Naive B cell (primary cell): ENCODE measurements around the gene IRX1. TPM values are rescaled to one million over a fixed set of nuclear protein-coding genes. Genes with fewer than 3 reads are reported as not detected.

Source experiments
- ATAC-seq, 2 donors: fragments of 150-1000 bp; cut with Tn5 transposase; 2 replicates each; pipeline ENCODE4 v1.10.0; 2021; ENCODE audit warnings: low read depth in 2 of 2, mild to moderate bottlenecking in 2 of 2, moderate library complexity in 2 of 2
- DNase-seq: peaks from one replicate; pipeline ENCODE4 v3.0.0; 2022
- H3K27ac Mint-ChIP-seq, 6 donors: one replicate each; pipeline ENCODE4 v1.8.0; 2020 to 2022; ENCODE audit warnings: mild to moderate bottlenecking in 6 of 6, mixed read lengths in 6 of 6, moderate library complexity in 5 of 6, inconsistent platforms in 2 of 6
- H3K27me3 Mint-ChIP-seq, 3 donors: one replicate each; pipeline ENCODE4 v1.8.0; 2021 to 2022; ENCODE audit warnings: mixed read lengths in 3 of 3, mild to moderate bottlenecking in 1 of 3
- H3K36me3 Mint-ChIP-seq, 2 donors: one replicate each; pipeline ENCODE4 v1.8.0; 2020 to 2022; ENCODE audit warnings: mixed read lengths in 2 of 2, inconsistent platforms in 1 of 2, mild to moderate bottlenecking in 1 of 2
- H3K4me1 Mint-ChIP-seq, 3 donors: one replicate each; pipeline ENCODE4 v1.8.0; 2020 to 2022; ENCODE audit warnings: mixed read lengths in 3 of 3, inconsistent platforms in 1 of 3, mild to moderate bottlenecking in 1 of 3, moderate library complexity in 1 of 3
- H3K4me3 Mint-ChIP-seq, 8 donors: one replicate each; pipeline ENCODE4 v1.8.0; 2020 to 2022; ENCODE audit warnings: mild to moderate bottlenecking in 8 of 8, mixed read lengths in 8 of 8, moderate library complexity in 8 of 8, inconsistent platforms in 2 of 8
- H3K9me3 Mint-ChIP-seq, 7 donors: one replicate each; pipeline ENCODE4 v1.8.0; 2020 to 2022; ENCODE audit warnings: mixed read lengths in 7 of 7, mild to moderate bottlenecking in 5 of 7, inconsistent platforms in 2 of 7, moderate library complexity in 1 of 7
- polyA plus RNA-seq, 6 donors: library from polyadenylated mRNA; unstranded; fragments of 300-500 nt; fragmentation: Illumina TruSeq; gene quantifications; one replicate each; pipeline ENCODE4 v1.2.3, GENCODE V29; 2021; ENCODE audit warnings: low read depth in 6 of 6

Gene IRX1
- polyA plus RNA-seq = not detected

- H3K9me3 Mint-ChIP-seq = peaks cover 0 to 10% (median 0%) of the 10 kb centered on the region in 7 donors
- ATAC-seq (no peak), DNase-seq (no peak)
- peaks cover 5 to 7% (median 7%) of the 10 kb centered on the region in 3 donors for H3K4me1 Mint-ChIP-seq
- H3K36me3 Mint-ChIP-seq = peaks cover 0 to 10% of the 10 kb centered on the region in 2 donors
- peaks cover 30 to 71% (median 43%) of the 10 kb centered on the region in 3 donors for H3K27me3 Mint-ChIP-seq
- H3K4me3 Mint-ChIP-seq = peak within 1 kb of the TSS in 2 of 8 donors; percentile 35 to 53
- no peak within 1 kb of the TSS for H3K27ac Mint-ChIP-seq
These were observed at the start of gene IRX1 for GRCh38 chr5:3595006-3595961. Gene IRX1, plus strand, starts transcription at chr5:3595832. Its CDS starts 274 bp downstream, at chr5:3596106.

GRCh38 chr5:3546028-3546427, 49.6 kb upstream of the IRX1 start:
- Mint-ChIP-seq H3K27ac (no peak overlapping the region), H3K4me1 (no peaks in the 10 kb centered on the region)
- DNase-seq = no peak

DNA sequence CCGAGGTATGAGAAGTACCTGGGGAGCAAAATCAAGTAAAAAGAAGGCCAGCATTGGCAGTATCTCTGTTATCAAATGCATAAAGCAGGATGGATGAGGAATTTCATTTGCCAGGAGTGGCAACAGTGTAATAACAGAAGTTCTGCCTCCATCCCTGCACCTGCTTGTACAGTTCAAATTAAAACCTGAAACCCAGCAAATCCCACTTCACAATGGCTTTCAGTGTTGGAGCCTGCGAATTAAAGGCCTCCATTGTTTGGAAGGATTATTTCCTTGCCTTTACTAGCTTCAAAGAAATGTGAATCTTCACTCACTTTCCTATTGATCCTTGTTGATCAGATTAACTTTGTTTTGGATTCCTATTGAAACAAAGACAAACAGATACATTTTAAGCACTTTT, 31.5 kb upstream of the IRX1 start:
- H3K4me3 Mint-ChIP-seq = no peak overlapping the region
- H3K9me3 Mint-ChIP-seq = peaks cover 4 to 38% (median 15%) of the 10 kb centered on the region in 7 donors
- DNase-seq (no peak), ATAC-seq (no peak)
- no peak overlapping the region for H3K27ac Mint-ChIP-seq
- H3K4me1 Mint-ChIP-seq = no peaks in the 10 kb centered on the region
- H3K36me3 Mint-ChIP-seq = no peaks in the 10 kb centered on the region
- H3K27me3 Mint-ChIP-seq = peaks cover 0 to 5% (median 0%) of the 10 kb centered on the region in 3 donors

More at GRCh38 chr5:3546028-3546427, 49.6 kb upstream of the IRX1 start:
- H3K36me3 Mint-ChIP-seq = no peaks in the 10 kb centered on the region
- no peak overlapping the region for H3K4me3 Mint-ChIP-seq
- no peaks in the 10 kb centered on the region for H3K27me3 Mint-ChIP-seq
- H3K9me3 Mint-ChIP-seq = peaks cover 0 to 20% (median 2%) of the 10 kb centered on the region in 7 donors
- ATAC-seq = no peak

DNA sequence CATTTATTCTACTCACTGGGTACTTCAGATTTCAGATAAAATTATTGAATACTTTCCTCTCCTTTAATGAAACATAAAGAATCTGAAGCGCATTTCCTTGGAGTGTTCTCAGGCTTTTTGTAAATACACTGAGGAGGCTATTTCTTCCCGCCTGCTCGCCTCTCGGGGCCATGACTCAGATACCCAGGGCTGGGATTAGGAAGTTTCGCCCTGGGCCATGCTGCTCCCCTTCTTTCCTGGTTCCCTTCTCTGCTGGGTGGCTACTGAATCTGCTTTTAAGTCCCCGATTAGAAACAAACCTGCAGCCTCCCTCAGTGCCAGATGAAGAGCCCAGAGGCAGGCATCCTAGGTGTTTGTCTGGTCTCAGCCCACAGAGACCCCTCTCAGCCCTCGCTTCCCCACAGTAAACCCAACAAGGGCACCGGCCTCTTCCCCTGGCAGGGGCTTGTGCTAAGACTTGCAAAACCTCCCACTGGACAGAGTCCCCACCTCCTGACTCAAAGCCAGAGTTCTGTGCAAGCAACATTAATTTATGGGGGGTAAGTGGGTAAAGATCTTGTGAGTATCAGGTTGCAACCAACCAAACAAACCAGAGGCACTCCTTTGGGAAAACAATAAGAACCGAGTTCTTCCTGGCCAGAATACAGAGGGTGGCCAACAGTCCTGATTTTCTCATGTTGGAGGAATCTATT, 30.7 kb upstream of the IRX1 start:
- DNase-seq (no peak), ATAC-seq (no peak)
- H3K4me3 Mint-ChIP-seq = no peak overlapping the region
- H3K27me3 Mint-ChIP-seq = peaks cover 0 to 10% (median 4%) of the 10 kb centered on the region in 3 donors
- no peaks in the 10 kb centered on the region for H3K36me3 Mint-ChIP-seq
- H3K4me1 Mint-ChIP-seq = no peaks in the 10 kb centered on the region
- no peak overlapping the region for H3K27ac Mint-ChIP-seq
- peaks cover 4 to 31% (median 15%) of the 10 kb centered on the region in 7 donors for H3K9me3 Mint-ChIP-seq

GRCh38 chr5:3584724-3585531, 10.7 kb upstream of the IRX1 start:
- no peak for DNase-seq
- H3K36me3 Mint-ChIP-seq = peaks cover 0 to 16% of the 10 kb centered on the region in 2 donors
- H3K27ac Mint-ChIP-seq = no peak overlapping the region
- H3K4me3 Mint-ChIP-seq = no peak overlapping the region
- peaks cover 2 to 21% (median 5%) of the 10 kb centered on the region in 7 donors for H3K9me3 Mint-ChIP-seq
- no peak for ATAC-seq
- H3K27me3 Mint-ChIP-seq = peaks cover 43 to 47% (median 45%) of the 10 kb centered on the region in 3 donors
- peaks cover 0 to 1% (median 0%) of the 10 kb centered on the region in 3 donors for H3K4me1 Mint-ChIP-seq

- H3K4me3 Mint-ChIP-seq = peak overlapping the region in 1 of 8 donors; percentile 42
- no peak for ATAC-seq
- H3K9me3 Mint-ChIP-seq = peaks cover 0 to 14% (median 5%) of the 10 kb centered on the region in 7 donors
- peaks cover 37 to 77% (median 43%) of the 10 kb centered on the region in 3 donors for H3K27me3 Mint-ChIP-seq
- H3K27ac Mint-ChIP-seq = no peak overlapping the region
- H3K36me3 Mint-ChIP-seq = peaks cover 0 to 16% of the 10 kb centered on the region in 2 donors
- DNase-seq = no peak
- H3K4me1 Mint-ChIP-seq = peaks cover 7 to 8% (median 7%) of the 10 kb centered on the region in 3 donors
These were observed 5.3 kb upstream of the IRX1 start for GRCh38 chr5:3590161-3590966.

DNA sequence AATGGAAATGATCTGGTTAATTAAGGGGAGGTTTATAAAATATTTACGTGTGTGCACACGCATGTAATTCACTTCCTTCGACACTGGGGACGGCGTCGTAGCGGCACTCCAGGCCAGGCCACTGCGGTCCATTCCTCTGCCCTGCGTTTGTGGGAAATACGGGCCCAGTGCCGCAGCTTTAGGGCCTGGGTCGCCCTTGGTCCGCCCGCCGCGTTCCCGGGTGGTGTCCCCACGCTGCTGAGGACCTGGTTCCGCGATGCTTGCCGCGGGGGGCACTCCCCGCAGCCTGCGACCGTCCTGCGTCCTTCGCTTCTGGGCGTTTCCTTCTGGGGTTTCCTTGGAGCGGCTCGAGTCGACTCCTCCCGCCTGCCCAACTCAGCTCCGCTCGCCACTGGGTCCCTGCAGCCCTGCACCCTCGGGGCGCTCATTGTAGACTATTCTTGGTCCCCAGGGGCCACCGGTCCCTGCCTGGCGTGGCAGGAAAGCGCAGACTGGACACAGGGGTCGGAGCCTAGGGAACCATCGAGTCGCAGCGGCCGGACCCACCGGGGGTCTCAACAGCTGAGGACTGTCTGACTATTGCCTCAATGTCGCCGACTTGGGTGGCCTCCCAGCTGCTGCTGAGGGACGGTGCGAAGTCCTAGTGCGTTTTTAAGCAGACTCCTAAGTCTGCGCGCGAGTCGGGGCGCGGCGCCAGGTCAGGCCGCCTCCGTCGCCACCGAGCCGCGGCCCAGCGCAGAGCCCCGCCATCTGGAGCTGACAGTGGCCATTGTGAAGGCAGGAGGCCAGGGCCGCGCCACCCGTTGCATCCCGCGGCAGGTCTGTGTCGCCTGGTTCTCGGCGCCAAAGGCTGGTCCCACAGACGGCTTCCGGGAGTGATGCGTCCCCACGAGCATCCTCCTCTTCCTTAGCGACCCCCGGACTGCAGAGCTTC, 4.4 kb upstream of the IRX1 start:
- no peak for DNase-seq
- peaks cover 33 to 77% (median 38%) of the 10 kb centered on the region in 3 donors for H3K27me3 Mint-ChIP-seq
- no peak overlapping the region for H3K4me3 Mint-ChIP-seq

DNA sequence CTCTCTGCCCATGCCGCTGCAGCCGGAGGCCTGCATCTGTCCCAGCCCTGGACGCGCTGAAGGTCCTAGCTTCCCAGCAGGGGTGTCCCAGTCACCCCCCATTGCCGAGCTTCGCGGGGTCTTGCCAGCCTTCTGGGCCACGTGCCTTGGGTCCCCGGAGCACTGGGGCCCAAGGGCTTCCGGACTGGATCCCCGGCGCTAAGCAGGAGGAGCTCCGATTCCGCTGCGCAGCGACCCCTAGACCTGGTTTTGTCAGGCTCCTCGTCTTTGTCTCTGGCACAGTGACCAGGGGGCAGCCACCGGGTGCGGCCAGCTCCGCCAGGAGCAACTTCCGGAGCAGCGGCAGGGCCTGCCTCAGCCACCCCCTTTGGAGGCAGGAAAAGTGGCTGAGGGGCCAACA, 3.3 kb upstream of the IRX1 start:
- Mint-ChIP-seq H3K36me3 (peaks cover 0 to 16% of the 10 kb centered on the region in 2 donors), H3K4me1 (peaks cover 7 to 8% (median 7%) of the 10 kb centered on the region in 3 donors)
- no peak for DNase-seq

More for the DNA sequence above, 4.4 kb upstream of the IRX1 start:
- Mint-ChIP-seq H3K9me3 (peaks cover 0 to 11% (median 5%) of the 10 kb centered on the region in 7 donors), H3K27ac (no peak overlapping the region), H3K36me3 (peaks cover 0 to 16% of the 10 kb centered on the region in 2 donors), H3K4me1 (peaks cover 7 to 8% (median 7%) of the 10 kb centered on the region in 3 donors)
- ATAC-seq = no peak

GRCh38 chr5:3593771-3594509, 1.7 kb upstream of the IRX1 start:
- Mint-ChIP-seq H3K27ac (peak overlapping the region in 1 of 6 donors; percentile 39), H3K27me3 (peaks cover 32 to 76% (median 47%) of the 10 kb centered on the region in 3 donors), H3K36me3 (peaks cover 0 to 16% of the 10 kb centered on the region in 2 donors), H3K4me3 (peak overlapping the region in 5 of 8 donors; percentile 4 to 53 (median 17)), H3K4me1 (peaks cover 7 to 8% (median 7%) of the 10 kb centered on the region in 3 donors), H3K9me3 (peaks cover 0 to 10% (median 3%) of the 10 kb centered on the region in 7 donors)
- DNase-seq (no peak), ATAC-seq (no peak)

More for the DNA sequence above, 3.3 kb upstream of the IRX1 start:
- Mint-ChIP-seq H3K9me3 (peaks cover 0 to 12% (median 3%) of the 10 kb centered on the region in 7 donors), H3K4me3 (no peak overlapping the region), H3K27ac (no peak overlapping the region), H3K27me3 (peaks cover 30 to 75% (median 32%) of the 10 kb centered on the region in 3 donors)
- ATAC-seq = no peak

- DNase-seq (no peak), ATAC-seq (no peak)
- Mint-ChIP-seq H3K27ac (no peak overlapping the region), H3K36me3 (peaks cover 0 to 16% of the 10 kb centered on the region in 2 donors), H3K27me3 (peaks cover 37 to 78% (median 49%) of the 10 kb centered on the region in 3 donors), H3K4me3 (peak overlapping the region in 3 of 8 donors; percentile 4 to 33 (median 17)), H3K9me3 (peaks cover 0 to 13% (median 2%) of the 10 kb centered on the region in 7 donors), H3K4me1 (peaks cover 7 to 8% (median 7%) of the 10 kb centered on the region in 3 donors)
These were observed 1.1 kb upstream of the IRX1 start for GRCh38 chr5:3594510-3595005.
